Activated CD8-positive, alpha-beta memory T cell treated with anti-CD3 and anti-CD28 coated beads for 36 hours (primary cell): ENCODE data around the gene SNRPF. TPM values are rescaled to one million over a fixed set of nuclear protein-coding genes. Genes with fewer than 3 reads are reported as not detected.

ENCODE experiments used
- total RNA-seq, 2 experiments: library from RNA; stranded (reverse); gene quantifications; one replicate each; pipeline ENCODE4 v1.2.3, GENCODE V29; 2021

SNRPF gene
- total RNA-seq, 2 experiments from 2014 or later, result 49.8 to 53.4 TPM

Other genes with a start within 250 kb of the SNRPF start
- gene NTN4, start 68.2 kb upstream of the SNRPF start, total RNA-seq, result not detected
- under 1 TPM; 0.25 to 0.31 TPM for gene CCDC38, start 83.7 kb downstream of the SNRPF start, total RNA-seq
- gene AMDHD1, start 84.4 kb downstream of the SNRPF start, total RNA-seq, result 1 to 10 TPM; 1.7 to 2.6 TPM
- gene HAL, start 137.4 kb downstream of the SNRPF start, total RNA-seq, result under 1 TPM; 0.38 to 0.48 TPM
- 10 to 100 TPM; 71.4 to 72.3 TPM for gene LTA4H, start 176.6 kb downstream of the SNRPF start, total RNA-seq